NCI-H1694 (cell line): ENCODE measurements around the gene TBC1D22A.

Experiments used
- DNase-seq: peaks from one replicate; lab custom pipeline; 2025; lab: John Stamatoyannopoulos, UW

Gene TBC1D22A

DNA sequence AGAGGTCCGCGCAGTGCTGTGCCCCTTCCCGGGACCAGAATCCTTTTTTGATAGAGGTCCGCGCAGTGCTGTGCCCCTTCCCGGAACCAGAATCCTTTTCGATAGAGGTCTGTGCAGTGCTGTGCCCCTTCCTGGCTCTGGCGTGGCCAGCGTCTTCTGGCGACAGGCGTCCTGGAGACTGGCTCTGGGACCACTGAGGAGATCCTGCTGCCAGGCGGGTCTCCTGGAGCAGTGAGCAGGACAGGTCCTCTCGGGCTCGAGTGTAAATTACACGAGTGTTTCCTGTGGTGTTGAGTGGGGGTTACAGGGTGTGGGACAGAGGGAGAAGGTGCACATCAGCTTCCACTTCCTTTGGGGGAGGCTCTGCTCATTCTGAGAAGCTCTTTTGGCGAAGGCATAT lies 98.1 kb downstream of the TBC1D22A start:
- no peak for DNase-seq

DNA sequence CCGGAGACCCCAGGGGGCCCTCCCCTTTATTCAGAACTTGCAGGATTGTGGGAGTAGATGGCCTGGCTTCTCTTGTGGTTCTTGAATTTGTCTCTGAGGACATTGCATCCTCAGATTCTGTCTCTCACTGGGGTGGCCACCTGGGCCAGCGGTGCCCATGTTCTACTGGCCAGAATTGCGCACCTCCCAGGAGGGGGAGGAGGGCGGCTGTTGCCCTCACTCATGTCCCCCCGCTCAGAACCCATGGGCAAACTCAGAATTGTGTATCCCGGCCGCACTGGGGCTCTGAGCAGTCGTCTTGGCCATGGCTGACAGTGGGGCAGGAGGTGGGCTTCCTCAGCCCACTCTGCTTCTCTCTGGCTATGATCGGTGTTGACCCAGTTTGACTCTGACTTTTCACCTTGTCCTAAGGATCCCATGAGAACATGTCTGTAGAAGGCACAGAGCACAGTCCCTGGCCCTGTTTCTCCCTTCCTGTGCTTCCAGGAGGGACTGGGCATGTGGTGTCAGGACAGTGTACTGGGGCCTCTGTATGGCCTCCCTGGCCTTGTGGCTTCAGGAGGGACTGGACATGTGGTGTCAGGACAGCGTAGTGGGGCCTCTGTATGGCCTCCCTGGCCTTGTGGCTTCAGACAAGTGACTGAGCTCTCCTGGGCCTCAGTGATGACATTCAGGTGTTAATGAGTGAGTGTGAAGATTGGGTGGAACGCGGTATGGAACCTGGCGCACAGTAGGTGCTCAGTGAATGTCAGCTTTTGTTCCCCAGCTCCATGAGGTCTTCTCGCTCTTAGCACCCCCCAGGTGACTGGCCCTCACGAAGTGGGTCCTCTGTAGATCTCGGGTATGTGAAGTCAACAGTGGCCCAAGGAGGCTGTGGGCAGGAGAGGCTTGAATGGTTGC lies 99.3 kb downstream of the TBC1D22A start:
- no peak for DNase-seq

DNA sequence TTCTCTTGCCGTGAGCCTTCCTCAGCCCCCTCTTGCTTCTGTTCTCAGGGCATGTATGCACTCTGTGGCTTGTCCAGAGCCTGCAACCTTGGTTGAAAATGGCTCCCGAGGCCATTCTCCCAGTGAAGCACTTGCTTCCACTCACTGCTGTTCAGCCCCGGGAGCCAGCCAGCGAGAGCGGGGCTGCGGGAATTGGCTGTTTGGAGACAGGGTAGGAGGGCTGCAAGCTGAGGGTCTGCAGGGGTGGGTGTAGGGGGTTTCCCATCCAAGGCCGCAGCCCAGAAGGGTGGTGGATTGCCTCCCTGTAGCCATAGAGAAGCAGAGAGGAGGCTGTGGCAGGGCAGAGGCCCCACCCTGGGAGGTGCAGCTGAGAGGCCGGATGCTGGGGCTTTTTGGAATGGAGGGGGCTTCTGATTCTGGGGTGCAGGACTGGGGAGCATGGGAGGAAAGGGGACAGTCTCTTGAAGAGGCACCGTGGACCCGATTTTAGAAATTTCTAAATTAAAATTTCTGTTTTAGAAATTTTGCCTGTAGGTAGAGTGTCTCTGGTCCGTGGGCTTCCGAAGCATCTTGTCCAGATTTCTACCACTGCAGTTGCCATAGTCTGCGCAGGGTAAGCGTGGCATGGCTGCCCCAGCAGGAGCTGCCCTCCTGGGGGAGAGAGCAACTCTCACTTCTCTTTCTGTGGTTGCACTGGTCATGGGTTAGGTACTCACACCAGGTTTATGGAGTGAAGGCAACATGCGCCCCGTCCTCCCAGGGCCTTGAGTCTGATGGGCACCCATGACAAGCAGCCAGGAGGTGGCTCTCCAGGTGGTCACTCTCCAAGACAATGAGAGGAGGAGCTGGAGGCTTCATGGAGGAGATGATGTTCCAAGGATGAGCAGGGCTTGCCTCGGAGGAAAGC lies 100.2 kb downstream of the TBC1D22A start:
- no peak for DNase-seq

DNA sequence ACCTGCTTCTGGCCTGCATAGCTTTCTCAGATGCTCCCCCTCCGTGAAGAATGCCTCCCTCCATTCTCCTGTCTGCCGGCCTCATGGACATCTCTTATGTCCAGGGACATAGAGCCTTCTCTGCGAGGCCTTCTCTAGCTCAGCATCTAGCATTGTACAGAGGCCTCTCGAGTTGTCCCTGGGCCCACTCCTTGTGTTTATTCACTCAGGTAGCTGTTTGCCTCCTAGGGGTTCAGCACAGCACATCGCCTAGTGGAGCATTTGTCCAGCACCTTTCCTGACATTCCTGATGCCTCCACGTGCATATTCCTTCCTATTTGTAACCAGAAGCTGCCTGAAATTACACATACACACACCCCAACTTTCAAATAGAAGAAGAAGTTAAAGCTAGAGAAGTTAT lies 101.3 kb downstream of the TBC1D22A start:
- DNase-seq: no peak

DNA sequence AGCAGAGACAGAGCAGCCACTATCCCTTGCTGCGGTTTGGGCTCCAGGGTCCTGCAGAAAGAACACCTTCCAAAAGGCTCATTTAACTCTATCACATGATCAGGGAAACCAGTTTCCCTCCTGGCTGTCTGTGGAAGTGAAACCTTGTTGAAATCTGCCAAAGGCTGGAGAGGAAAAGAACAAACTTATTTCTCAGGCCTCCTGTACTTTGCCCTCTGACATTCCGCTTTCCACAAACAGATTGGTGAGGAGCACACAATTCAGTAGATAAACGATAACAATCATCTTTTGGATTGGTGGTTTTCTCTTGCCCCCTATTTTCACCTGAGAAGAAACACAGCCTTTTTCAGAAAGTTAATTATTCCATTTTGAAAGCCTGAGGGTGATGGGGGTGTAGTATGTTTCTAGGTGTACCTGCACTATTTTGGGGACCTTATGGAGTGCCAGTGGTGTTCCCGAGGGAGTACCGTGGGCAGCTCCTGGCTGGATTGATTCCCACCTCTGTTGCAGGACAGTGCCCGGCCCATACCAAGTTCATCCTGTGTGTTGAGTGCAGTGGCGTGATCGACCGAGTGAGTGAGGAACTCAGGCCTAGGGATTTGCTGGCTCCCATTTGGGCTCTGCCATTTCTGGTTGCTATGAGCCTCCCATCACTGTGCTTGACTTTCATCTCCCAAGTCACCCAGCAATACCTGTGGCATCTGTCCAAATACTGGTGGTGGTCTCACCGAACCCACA lies 102.0 kb downstream of the TBC1D22A start:
- DNase-seq: no peak

DNA sequence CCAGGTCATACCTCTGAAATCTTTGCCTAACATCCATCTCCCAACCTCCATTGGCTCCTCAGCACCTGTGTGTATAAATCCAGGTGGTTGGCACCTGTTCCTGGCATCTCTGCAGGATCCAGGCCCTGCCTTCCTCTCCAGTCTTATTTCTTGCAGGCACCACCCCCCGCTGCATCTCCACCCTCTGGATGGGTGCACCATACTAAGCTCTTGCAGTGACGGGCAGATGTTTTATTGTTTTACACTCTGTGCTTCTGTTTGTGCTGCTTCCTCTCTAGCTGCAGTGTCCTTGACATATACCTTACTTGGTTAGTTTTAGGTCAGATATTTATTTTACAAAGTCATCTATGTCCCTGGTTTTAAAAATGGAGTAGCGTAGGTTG lies 102.6 kb downstream of the TBC1D22A start:
- no peak for DNase-seq

DNA sequence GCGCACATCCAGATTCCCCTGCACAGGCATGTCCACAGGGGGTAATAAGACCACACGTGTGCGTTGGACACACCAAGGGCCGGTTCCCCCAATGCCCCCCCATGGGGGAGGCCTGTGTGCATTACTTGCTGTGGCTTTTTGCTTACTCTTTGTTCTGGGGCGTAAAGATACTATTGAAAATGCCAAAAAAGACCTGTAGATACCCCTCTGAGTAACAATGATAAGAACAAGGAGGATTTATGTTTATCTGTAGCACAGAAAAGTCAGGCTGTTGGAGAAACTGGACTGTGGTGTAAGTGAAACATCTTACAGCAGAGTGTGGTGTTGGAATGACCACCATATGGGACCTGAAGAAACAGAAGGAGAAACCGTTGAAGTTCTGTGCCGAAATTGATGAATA lies 103.2 kb downstream of the TBC1D22A start:
- no peak for DNase-seq

DNA sequence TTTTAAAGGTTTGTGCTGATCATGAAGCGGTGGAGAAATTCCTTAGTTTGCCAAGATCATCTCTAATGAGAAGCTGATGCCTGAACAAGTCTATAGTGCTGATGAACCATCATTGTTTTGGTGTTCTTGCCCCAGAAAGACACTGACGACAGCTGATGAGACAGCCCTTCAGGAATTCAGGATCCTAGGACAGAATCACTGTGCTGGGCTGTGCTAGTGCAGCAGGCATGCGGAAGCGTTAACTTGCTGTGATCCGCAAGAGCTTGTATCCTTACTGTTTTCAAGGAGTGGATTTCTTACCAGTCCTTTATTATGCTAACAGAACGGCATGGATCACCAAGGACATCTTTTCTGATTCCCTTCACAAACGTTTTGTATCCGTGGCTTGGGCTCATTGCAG lies 104.1 kb downstream of the TBC1D22A start:
- no peak for DNase-seq

DNA sequence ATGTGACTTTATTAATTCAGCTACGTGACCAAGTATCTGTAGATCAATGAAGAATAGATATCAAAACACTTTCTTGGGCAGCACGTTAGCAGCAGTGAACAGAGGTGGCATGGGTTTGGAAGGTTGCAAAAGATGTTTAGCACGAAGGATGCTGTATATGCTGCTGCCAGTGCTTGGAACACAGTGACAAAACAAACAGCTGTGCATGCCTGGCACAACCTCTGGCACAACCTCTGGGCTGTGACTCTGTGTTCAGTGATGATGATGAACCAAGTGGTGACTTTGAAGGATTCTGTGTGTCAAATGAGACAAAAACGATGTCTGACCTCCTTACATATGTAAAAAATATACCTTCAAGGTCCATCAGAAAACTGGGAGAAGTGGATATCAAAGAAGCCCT lies 104.7 kb downstream of the TBC1D22A start:
- DNase-seq: no peak

DNA sequence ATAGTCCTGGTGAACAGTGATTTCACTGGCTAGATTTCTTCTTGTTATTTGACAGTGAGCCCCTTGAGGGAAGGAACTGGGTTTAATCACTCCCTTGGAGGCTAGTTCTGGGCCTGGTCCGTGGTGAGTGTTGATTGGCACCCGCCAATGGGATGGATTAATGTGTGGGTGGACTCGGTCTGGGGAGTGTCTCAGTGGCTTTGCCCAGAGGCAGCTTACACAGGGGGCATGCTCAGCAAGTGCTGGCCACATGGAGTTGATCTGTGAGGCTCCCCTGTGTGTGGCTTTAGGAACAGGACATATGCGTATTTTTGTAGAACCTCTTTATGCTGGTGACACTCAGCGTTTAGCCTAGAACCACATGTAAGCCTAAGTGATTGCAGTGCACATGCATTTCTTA lies 106.9 kb downstream of the TBC1D22A start:
- no peak for DNase-seq

DNA sequence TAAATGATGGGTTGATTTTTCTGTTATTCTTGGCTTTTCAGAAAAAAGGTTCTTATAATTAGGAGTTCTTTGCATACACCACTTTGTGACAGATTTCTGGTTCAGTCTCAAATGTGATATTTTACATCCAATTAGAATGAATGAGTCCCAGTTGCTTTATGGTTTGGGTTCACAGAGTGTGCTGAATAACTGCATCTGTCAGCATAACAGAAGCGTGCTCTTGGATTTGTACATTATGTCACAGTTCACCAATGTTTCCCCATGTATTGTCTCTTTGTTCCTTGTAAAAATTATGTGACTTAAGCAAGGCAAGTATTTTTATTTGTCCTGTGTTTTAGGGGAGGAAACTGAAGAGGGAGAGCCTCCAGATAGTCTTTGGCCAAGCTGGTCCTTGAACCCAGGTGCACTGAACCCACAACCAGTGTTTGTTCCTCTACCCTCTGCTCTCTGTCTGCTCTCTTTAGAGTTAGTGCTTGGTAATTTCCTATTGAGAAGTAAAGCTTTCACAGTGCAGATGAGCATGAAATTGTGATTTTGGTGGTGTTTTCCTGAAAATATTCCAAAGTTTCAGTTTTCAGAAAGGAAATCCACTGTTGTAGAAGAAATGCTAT lies 107.5 kb downstream of the TBC1D22A start:
- DNase-seq: no peak

DNA sequence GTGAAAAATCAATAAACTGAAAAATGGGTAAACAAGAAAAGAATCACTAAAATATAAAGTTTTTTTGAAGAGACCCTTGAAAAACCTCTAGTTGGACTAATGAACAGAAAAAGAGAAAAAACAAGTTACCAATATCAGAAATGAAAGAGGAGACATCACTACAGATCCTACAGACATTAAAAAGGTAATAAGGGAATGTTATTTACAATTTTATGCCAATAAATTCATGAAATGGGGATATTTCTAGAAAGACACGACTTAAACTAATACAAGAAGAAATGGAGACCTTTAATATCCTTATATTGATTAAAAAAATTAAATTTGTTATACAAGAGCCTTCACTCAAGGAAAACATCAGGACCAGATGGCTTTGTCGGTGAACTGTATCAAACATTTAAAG lies 109.4 kb downstream of the TBC1D22A start:
- no peak for DNase-seq

DNA sequence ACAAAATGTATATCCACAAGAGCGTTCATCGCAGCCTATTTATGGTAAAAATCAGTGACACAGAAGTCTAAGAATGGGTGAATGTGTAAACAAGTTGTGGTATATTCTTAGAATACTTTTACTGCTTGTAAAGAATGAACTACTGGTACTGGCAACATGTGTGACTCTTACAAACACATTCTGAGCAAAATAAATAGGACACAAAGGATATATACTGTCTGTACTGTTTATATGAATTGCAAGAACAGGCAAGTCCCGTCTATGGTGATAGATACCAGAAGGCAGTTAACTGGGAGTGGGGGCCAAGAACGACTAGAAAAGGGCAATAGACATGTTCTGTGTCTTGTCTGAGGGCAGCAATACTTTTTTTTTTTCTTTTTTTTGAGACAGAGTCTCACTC lies 112.6 kb downstream of the TBC1D22A start:
- no peak for DNase-seq

DNA sequence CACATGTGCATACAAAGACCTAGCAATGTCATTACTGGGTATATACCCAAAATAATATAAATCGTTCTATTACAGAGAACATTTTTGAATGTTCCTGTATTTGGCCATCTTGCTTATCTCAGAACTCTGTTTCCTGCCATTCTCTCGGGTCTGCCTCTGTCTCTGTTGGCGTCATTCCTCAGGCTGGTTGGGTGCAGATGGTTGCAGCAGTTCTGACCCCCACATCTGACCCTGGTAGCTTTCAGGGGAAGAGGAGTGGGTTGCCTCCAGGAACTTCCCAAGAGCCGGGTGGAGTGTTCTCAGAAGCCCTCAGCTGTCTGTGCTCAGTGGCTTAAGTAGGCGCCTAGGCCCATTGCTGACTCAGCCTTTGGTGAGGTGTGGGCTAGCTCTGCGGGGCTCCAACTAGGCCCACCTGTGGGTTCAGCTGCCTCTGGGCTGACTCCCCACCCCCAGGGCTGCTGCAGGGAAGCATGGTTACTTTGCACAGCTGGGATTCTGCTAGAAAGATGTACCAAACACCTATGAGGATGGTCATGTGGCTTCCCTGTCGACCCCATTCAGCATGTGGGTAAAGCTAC lies 114.0 kb downstream of the TBC1D22A start:
- no peak for DNase-seq

DNA sequence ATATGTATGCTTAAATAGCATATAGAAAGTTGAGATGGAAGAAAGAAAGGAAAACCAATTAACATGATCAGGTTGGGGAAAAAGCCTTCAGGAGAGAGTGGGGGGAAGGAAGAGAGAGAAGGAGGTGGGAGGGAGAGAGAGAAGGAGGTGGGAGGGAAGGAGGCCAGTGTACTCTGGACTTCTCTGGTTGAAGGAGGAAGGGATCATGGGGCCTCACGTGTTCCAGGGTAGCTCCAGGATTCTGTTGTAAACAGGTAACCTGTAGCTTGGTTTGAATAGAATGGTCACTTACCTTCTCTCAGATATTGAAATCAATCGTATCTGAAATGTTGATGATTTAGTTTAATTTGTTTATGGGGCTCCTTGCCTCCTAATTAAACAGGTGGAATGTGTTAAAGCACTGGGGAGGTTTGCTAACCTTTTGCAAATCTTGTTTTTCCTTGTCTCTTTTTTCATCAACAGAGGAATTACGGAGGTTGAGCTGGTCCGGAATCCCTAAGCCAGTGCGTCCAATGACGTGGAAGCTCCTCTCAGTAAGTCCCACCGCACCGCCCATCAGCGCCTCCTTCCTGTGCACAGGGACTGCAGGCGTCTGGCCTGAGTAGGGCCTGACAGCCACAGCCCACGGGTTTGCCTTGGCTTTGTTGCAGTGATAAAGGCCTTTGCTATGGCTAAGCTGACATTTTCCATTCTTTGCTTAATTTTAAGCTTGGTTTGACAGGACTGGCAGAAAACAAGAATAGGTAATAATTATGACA lies 115.9 kb downstream of the TBC1D22A start:
- DNase-seq: no peak

DNA sequence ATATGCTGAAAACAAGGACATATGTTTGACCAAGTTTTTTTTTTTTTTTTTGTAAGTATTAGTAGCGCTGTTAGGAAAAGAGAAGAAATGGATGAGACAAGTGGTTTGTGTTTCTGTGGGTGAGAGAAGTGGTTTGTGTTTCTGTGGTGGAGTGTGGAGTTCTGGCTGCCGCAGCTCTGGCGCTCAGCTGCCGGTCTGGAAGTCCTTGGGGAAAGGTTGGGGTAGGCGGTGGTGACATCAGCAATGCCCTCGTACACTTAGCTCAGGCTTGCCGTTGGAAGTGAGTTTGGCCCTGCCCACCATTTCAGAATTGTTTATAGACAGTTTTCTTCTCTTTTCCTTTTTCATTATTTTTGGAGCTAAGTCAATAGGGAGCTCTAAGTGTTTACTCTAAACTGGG lies 116.6 kb downstream of the TBC1D22A start:
- DNase-seq: no peak

DNA sequence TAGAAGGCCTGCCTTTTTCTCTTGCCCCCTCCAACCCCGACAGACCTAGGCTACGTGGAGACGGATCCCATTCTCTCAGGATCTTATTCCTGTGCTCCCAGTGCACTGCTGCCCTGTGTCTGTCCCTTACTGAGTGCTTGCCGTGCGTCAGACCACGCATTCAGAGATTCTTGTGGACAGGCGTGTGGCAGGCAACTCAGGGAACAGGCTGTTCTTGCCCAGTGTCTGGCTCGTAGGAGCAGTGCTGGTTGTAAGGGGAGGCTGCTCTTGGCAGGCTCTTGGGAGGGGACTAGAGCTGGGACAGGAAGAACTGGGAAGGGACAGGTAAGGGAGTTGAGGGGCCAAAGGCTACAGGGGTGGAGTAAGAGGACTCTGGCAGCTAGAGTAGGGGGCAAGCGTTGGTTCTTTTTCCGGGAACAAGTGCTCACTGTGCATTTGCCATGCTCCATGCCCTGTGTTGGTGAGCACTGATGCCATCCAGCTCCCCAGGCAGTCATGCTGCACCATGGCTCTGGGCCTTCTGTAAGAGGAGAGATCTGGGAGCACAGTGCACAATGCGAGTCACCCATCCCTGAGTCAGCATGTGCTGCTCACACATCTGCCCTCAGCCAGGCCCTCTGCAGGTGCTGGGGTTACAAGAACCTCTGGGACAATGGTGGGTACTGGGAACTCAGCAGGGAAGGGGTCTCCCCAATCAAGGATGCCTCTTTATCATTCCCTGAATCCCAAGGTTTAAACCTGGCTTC lies 119.1 kb downstream of the TBC1D22A start:
- DNase-seq: no peak

DNA sequence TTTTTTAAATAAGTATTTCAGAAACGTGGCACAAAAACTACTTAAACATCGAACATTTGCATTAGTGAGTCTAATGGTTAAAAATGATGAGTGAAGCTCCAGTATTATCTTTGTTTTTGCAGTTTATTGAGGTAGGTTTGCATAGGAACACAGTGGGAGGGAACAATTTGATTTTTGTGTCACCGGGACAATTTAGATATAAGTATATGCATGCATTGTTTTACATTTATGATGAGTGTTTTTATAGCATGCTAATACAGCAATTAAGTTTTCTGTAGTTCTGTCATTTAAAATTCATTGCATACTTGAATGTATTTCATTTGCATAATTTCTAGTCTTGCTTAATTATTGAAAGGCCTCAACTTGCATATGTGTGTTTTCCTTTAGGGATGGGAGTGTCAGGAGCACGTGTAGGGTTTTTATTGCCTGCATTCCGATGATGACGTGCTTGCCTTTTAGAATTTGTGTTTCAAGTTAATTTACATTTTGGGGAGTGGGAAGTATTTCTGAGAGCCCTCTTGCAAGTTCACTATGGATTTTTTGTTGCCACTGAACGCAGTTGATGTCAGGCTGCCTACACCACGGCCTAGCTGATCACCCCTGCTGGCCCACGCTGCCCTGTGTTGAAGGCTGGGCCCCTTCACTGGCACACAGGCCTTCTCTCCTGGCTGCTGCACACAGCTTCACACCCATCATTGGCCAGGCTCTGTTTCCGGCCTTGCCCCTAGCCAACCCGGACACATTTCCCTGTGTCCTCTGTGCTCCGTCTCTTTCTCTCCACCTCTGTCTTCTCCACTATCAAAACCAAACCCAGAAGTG lies 120.9 kb downstream of the TBC1D22A start:
- no peak for DNase-seq

DNA sequence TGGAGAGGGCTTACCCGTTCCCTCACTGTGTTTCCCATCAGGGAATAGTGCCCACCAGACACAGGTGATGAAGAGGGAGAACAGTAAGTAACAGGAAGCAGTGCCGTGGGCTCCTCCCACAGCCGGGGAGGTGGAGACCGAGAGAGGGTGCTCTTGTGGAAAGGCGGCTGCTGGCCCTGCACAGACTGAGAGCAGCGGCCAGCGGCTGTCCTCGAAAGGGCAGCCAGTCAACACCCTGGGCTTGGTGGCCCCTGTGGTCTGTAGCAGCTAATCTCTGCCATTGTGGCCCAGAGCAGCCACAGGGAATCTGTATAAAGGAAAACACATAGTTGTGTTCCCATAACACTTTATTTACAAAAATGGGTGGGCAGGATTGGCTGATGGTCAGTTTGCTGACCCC lies 121.9 kb downstream of the TBC1D22A start:
- DNase-seq: no peak
